Esophagus muscularis mucosa (tissue), 4 donors: Measurements from ENCODE around the gene XRCC1. TPM values are rescaled to one million over a fixed set of nuclear protein-coding genes. Genes with fewer than 3 reads are reported as not detected.
A peak's percentile ranks its signal among the peaks of the same experiment; 100 is the strongest.

Experiments
- DNase-seq: peaks from one replicate; pipeline ENCODE4 v3.0.0-alpha.2; 2017; ENCODE audit errors: extremely low spot score
- H3K27ac ChIP-seq, 4 donors: fragments of 200-600 bp; sonication (generic); replicated peaks in 1 of 4; 1 replicate in 3 of 4; 2 replicates in 1 of 4; pipeline ENCODE4 v1.5.1; 2016 to 2019; ENCODE audit warnings: mild to moderate bottlenecking in 1 of 4
- H3K27me3 ChIP-seq, 4 donors: fragments of 200-600 bp; sonication (generic); one replicate each; pipeline versions ENCODE4 v1.5.1 to v1.6.0; 2016 to 2019
- H3K36me3 ChIP-seq, 4 donors: fragments of 200-600 bp; sonication (generic); one replicate each; pipeline ENCODE4 v1.5.1; 2016 to 2019
- H3K4me1 ChIP-seq, 4 donors: fragments of 200-600 bp; sonication (generic); one replicate each; pipeline ENCODE4 v1.5.1; 2016 to 2019
- H3K4me3 ChIP-seq, 4 donors: fragments of 200-600 bp; sonication (generic); 1 replicate in 2 of 4; 2 replicates in 2 of 4; pipeline ENCODE4 v1.5.1; 2016 to 2019; ENCODE audit warnings: mild to moderate bottlenecking in 4 of 4, moderate library complexity in 1 of 4
- H3K9me3 ChIP-seq, 4 donors: fragments of 200-600 bp; sonication (generic); 1 replicate in 3 of 4; 2 replicates in 1 of 4; pipeline ENCODE4 v1.5.1; 2016 to 2019
- CTCF ChIP-seq, 3 experiments: fragments of 200-600 bp in 2 of 3; fragments of 450-650 bp in 1 of 3; sonication (generic) in 2 of 3; IDR thresholded peaks; one replicate each; pipeline ENCODE4 v1.5.1; 2017 to 2019; ENCODE audit warnings: antibody characterized with exemption in 3 of 3, mild to moderate bottlenecking in 2 of 3, moderate library complexity in 1 of 3
- EP300 ChIP-seq: sonication (generic); formaldehyde crosslinking; IDR thresholded peaks from one replicate; pipeline ENCODE4 v1.6.1; 2017; ENCODE audit warnings: antibody characterized with exemption
- POLR2A ChIP-seq: fragments of 450-650 bp; IDR thresholded peaks from one replicate; pipeline ENCODE4 v1.6.1; 2017; ENCODE audit warnings: antibody characterized with exemption, moderate library complexity, mild to moderate bottlenecking, low read depth
- POLR2AphosphoS5 ChIP-seq, 2 donors: sonication (generic); formaldehyde crosslinking; IDR thresholded peaks; one replicate each; pipeline ENCODE4 v1.6.1; 2017; ENCODE audit warnings: antibody characterized with exemption in 2 of 2
- WGBS: methylation state at CpG from one replicate; pipeline ENCODE4 v1.1.5; 2018; 5-methylcytosine and 5-hydroxymethylcytosine counted together
- intact Hi-C: fragments of 100-400 bp; cut with DNase I; formaldehyde crosslinking; loops from one replicate; pipeline ENCODE4 v1.15.1; 2023
- total RNA-seq, 4 donors: library from RNA; depleted of rRNA; stranded (reverse); fragments of >200 nt; gene quantifications; one replicate each; pipeline versions ENCODE4 v1.1.0 to v1.2.1, GENCODE V29; 2016

XRCC1 gene
- total RNA-seq, 4 donors from 2014 or later: 21.2 to 27.2 (median 24.4) TPM

DNA sequence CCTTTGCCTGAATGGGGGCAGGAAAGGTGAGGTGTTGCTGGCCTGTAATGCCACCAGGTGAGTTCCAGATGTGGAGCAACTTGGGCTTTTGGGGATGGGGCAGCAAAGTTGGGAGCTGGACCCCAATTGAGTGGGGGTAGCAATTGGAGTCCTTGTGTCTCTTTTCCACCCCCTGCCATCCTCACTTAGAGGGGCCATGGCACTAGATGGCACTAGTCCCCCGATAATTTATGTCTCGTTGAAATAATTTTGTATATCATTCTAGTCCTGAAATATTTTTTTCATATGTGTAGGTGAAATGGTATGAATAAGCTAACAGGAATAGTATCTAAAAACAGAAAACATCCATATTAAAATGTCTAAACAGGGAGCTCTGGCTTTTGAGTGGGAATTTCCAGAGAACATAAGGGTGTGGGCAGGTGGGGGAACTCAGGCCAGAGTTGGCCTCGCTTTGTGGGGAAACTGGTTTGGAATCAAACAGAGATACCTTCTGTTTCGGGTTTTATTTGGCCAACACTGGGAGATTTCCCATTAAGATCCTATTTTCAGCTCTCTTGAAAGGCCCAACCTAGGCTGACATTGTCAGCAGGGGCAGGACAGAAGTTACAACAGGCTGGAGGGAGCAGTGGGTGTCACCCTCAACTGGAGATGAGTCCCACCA, 24.4 kb upstream of the XRCC1 start:
- intact Hi-C loops: loop anchor here (5.0 kb wide), 1 partner anchor 62 kb away; no protein-coding TSS in a partner anchor
- H3K27ac ChIP-seq: no peak overlapping the region
- WGBS: 83% methylated on average over 4 of the region's 4 CpGs

GRCh38 chr19:43598445-43599240, 23.3 kb upstream of the XRCC1 start:
- intact Hi-C loops: loop anchor here (5.0 kb wide), 1 partner anchor 61 kb away; no protein-coding TSS in a partner anchor
- TF ChIP-seq EP300 (no peak), POLR2A (no peak), CTCF (IDR thresholded peaks at IDR 0.05) (no peak), POLR2AphosphoS5 (IDR thresholded peaks at IDR 0.05) (no peak)
- Histone ChIP-seq H3K36me3 (peaks cover 5 to 59% (median 43%) of the 10 kb centered on the region in 4 donors), H3K4me1 (peaks cover 29 to 40% (median 39%) of the 10 kb centered on the region in 4 donors), H3K9me3 (no peaks in the 10 kb centered on the region), H3K27me3 (no peaks in the 10 kb centered on the region), H3K27ac (no peak overlapping the region), H3K4me3 (no peak overlapping the region)
- DNase-seq: no peak
- 93% methylated on average over 17 of the region's 19 CpGs for WGBS

More for the DNA sequence above, 24.4 kb upstream of the XRCC1 start:
- Histone ChIP-seq H3K4me3 (no peak overlapping the region), H3K9me3 (no peaks in the 10 kb centered on the region), H3K27me3 (no peaks in the 10 kb centered on the region), H3K36me3 (peaks cover 4 to 57% (median 37%) of the 10 kb centered on the region in 4 donors), H3K4me1 (peaks cover 18 to 29% (median 28%) of the 10 kb centered on the region in 4 donors)
- DNase-seq: no peak
- TF ChIP-seq EP300 (no peak), POLR2A (no peak), POLR2AphosphoS5 (IDR thresholded peaks at IDR 0.05) (no peak), CTCF (IDR thresholded peaks at IDR 0.05) (no peak)

DNA sequence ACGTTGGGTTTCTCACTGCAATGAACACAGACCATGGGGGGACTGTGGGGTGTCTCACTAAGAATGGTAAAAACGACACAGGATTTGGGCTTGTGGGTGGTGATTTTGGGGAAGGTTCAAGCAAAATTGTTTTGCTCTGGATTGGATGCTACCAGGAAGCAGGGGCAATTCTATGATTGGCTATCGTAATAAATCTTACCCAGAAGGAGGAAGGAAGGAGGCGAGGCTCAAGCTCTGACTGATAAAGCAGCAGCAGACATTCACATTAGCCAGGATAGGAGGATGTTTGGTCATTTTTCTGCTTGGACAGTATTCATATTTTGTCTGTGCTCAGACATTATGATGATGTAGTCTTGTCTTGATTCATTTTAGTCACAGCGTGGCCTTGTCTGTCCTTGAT, 22.5 kb upstream of the XRCC1 start:
- Histone ChIP-seq H3K4me3 (no peak overlapping the region), H3K36me3 (peaks cover 13 to 66% (median 48%) of the 10 kb centered on the region in 4 donors)
- 43% methylated on average over 5 of the region's 5 CpGs for WGBS

More for the DNA sequence above, 22.5 kb upstream of the XRCC1 start:
- H3K27ac ChIP-seq: peak overlapping the region in 1 of 4 donors; percentile 98
- intact Hi-C loops: loop anchor here (2.0 to 5.0 kb wide), 2 partner anchors 55 to 61 kb away; no protein-coding TSS in a partner anchor
- H3K27me3 ChIP-seq: no peaks in the 10 kb centered on the region
- peaks cover 33 to 48% (median 47%) of the 10 kb centered on the region in 4 donors for H3K4me1 ChIP-seq
- TF ChIP-seq CTCF (IDR thresholded peaks at IDR 0.05): no peak
- TF ChIP-seq POLR2AphosphoS5 (IDR thresholded peaks at IDR 0.05): no peak
- TF ChIP-seq POLR2A: no peak
- no peak for TF ChIP-seq EP300
- no peaks in the 10 kb centered on the region for H3K9me3 ChIP-seq
- no peak for DNase-seq
